Activated T-helper 9 cell treated with anti-CD3 and anti-CD28 coated beads, Interleukin-2, amount 50 U/mL, for 16 hours (primary cell): ENCODE data around the gene MAP7.

Source experiments
- DNase-seq: peaks from one replicate; pipeline ENCODE4 v3.0.0-alpha.2; 2020; ENCODE audit warnings: low read depth

The MAP7 gene

DNA sequence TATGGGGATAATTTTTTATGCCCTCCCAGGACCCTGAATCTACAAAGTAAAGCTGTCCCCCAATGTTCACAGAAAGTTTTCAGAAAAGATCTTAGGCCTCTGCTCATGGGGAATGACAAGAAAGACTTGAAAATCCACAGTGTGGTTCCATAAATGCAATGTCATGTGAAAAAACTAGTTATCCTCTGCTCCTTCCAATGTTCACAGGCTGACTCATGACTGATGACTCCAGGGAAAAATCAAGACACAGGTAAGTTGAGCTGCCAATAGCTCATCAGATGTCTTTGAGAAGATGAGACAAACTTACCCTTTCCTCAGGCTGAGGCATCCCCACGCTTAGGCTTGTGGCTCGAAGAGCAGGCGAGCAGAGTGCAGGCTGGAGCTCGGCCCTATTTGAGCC lies 245.8 kb downstream of the MAP7 start:
- DNase-seq, result no peak

DNA sequence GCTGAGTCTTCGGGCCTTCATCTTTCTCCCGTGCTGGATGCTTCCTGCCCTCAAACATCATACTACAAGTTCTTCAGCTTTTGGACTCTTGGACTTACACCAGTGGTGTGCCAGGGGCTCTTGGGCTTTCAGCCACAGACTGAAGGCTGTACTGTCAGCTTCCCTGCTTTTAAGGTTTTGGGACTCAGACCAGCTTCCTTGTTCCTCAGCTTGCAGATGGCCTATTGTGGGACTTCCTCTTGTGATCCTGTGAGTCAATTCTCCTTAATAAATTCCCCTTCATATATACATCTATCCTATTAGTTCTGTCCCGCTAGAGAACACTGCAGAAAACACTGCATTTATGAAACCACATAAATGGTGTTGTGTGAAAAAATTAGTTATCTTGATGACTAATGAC lies 246.7 kb downstream of the MAP7 start:
- DNase-seq, result no peak

DNA sequence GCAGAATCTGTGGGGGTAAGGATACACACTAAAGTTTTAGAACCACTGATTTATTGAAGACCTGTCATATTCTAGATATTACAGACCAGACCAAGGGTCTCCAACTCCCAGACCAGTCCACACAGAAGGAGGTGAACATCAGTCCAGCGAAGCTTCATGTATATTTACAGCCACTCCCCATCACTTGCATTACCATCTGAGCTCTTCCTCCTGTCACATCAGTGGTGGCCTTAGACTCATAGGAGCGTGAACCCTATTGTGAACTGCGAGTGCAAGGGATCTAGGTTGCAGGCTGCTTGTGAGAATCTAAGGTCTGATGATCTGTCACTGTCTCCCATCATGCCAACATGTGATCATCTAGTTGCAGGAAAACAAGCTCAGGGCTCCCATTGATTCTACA lies 255.6 kb downstream of the MAP7 start:
- DNase-seq, result no peak
